C4-2B (cell line): ENCODE data around the gene FGF8.

Source experiments
- H3K27ac ChIP-seq: fragments of 450-650 bp; 2 replicates; pipeline ENCODE4 v1.5.1; 2017
- CTCF ChIP-seq: fragments of 450-650 bp; conservative IDR thresholded peaks from 2 replicates; pipeline ENCODE4 v1.5.1; 2017; ENCODE audit warnings: mild to moderate bottlenecking
- ZFX ChIP-seq: fragments of 450-650 bp; IDR thresholded peaks from 2 replicates; pipeline ENCODE4 v1.6.1; 2017

Gene FGF8

DNA sequence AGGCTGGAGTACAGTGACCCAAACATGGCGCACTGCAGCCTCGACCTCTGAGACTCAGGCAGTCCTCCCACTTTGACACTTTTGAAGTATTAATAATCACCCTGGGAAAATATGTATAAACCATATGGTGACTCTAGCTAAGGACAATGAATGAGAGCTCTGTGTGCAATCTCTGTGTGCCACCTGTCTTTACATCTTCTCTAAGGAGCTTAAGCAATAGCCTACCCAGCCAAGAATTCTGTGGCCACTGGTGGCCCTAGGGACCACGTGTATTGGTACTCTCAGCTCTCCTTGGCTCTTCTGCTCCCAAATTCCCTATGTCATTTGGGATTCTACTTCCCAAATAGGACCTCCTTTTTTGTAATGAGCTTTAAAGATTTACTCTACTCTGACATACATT is 23.7 kb downstream of the FGF8 start:
- TF ChIP-seq ZFX (no peak), CTCF (no peak)
- no peak overlapping the region for H3K27ac ChIP-seq

GRCh38 chr10:101749047-101750016 is 26.6 kb downstream of the FGF8 start:
- TF ChIP-seq ZFX (no peak), CTCF (no peak)
- H3K27ac ChIP-seq, result no peak overlapping the region

GRCh38 chr10:101748496-101748895 is 27.4 kb downstream of the FGF8 start:
- TF ChIP-seq ZFX (no peak), CTCF (no peak)
- no peak overlapping the region for H3K27ac ChIP-seq

DNA sequence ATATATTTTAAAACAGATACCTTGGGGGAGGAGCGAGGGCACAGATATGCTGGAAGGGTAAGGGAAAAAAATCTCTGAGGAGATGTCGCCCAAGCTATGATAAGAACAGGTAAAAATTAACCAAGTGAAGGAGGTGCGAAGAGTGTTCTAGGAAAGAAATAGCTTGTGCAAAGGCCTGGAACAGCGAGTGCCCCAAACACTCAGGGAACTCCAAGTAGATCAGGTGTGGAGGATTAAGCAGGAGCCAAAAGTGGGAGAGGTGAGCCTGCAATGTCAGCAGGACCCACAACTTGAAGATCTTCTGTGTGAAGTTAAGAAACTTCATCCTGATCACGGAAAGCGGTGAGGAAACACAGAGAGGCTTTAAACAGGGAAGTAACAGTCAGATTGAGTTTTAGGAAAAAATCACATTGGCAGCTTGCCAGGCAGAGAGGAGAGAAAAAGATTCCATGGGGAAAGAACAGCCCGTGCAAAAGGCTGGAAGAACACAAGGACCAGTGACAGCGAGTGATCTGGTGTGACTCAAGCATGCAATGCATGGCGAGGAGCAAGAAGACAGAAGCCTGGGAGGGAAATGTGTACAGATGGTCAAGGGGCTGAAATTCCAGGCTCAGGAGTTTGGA is 30.7 kb downstream of the FGF8 start:
- TF ChIP-seq CTCF (no peak), ZFX (no peak)
- no peak overlapping the region for H3K27ac ChIP-seq

GRCh38 chr10:101744267-101744666 is 31.6 kb downstream of the FGF8 start:
- TF ChIP-seq ZFX (no peak), CTCF (no peak)
- no peak overlapping the region for H3K27ac ChIP-seq

- TF ChIP-seq CTCF (no peak), ZFX (no peak)
- no peak overlapping the region for H3K27ac ChIP-seq
Measured at GRCh38 chr10:101741938-101742337, 34.0 kb downstream of the FGF8 start.

GRCh38 chr10:101736666-101737065 is 39.2 kb downstream of the FGF8 start:
- H3K27ac ChIP-seq, result no peak overlapping the region
- TF ChIP-seq CTCF, result no peak
- no peak for TF ChIP-seq ZFX
